ENCODE data around the gene OSTF1.

- TF ChIP-seq CTCF (conservative IDR thresholded peaks at IDR 0.05 in 1 of 2, IDR thresholded peaks at IDR 0.05 in 1 of 2; ENCODE audit: low read depth in 1 of 2, low read length in 2 of 2) (no peak), EZH2 (IDR thresholded peaks at IDR 0.05; ENCODE audit: low read length, missing control alignments) (no peak)
These were observed 79.0 kb downstream of the OSTF1 start for GRCh38 chr9:75167281-75167680.
